Caco-2 (cell line): Measurements from ENCODE around the gene TTC23. TPM values are rescaled to one million over a fixed set of nuclear protein-coding genes. Genes with fewer than 3 reads are reported as not detected.

Experiments used
- BruUV-seq: library from RNA; stranded (reverse); fragments of 400-500 nt; replicated peaks from 2 replicates; lab custom pipeline; 2021; lab: Mats Ljungman, UMichigan
- CTCF ChIA-PET: fragments of 300-600 bp; sonication (Branson Sonifier 250); formaldehyde crosslinking; loops from one replicate; lab custom pipeline; 2022; ENCODE audit warnings: antibody characterized with exemption; lab: Charles Lee
- POLR2A ChIA-PET: fragments of 300-600 bp; sonication (Branson Sonifier 250); formaldehyde crosslinking; loops from one replicate; lab custom pipeline; 2022; ENCODE audit warnings: antibody characterized with exemption; lab: Charles Lee
- DNase-seq, 2 experiments: peaks; one replicate each; pipeline versions ENCODE4 v3.0.0 to v3.0.0-alpha.2; 2020 to 2022
- H3K27me3 ChIP-seq: replicated peaks from 2 replicates; pipeline ENCODE4 v1.6.0; 2011; ENCODE audit warnings: low read length; ENCODE audit not compliant: control insufficient read depth, insufficient read depth
- H3K36me3 ChIP-seq: 2 replicates; pipeline ENCODE4 v1.5.1; 2011; ENCODE audit warnings: low read length; ENCODE audit not compliant: control insufficient read depth, insufficient read depth
- H3K4me1 ChIP-seq: fragments of 250-450 bp; sonication (Bioruptor Pico); 2 replicates; pipeline ENCODE4 v1.5.1; 2020; ENCODE audit warnings: mild to moderate bottlenecking
- H3K4me3 ChIP-seq: 2 replicates; pipeline ENCODE4 v1.5.1; 2011; ENCODE audit warnings: low read depth, mild to moderate bottlenecking, control low read depth, low read length
- H3K9me3 ChIP-seq: fragments of 250-450 bp; sonication (Bioruptor Pico); 2 replicates; pipeline ENCODE4 v1.5.1; 2020; ENCODE audit warnings: mild to moderate bottlenecking, moderate library complexity
- H3K27ac Mint-ChIP-seq: one replicate; pipeline ENCODE4 v1.8.0; 2022; ENCODE audit warnings: mixed read lengths; ENCODE audit not compliant: unreplicated experiment
- H3K27me3 Mint-ChIP-seq: one replicate; pipeline ENCODE4 v1.8.0; 2022; ENCODE audit warnings: mixed read lengths; ENCODE audit not compliant: insufficient read depth, unreplicated experiment
- H3K36me3 Mint-ChIP-seq: one replicate; pipeline ENCODE4 v1.8.0; 2022; ENCODE audit warnings: mild to moderate bottlenecking, mixed read lengths; ENCODE audit not compliant: insufficient read depth, unreplicated experiment
- H3K4me1 Mint-ChIP-seq: one replicate; pipeline ENCODE4 v1.8.0; 2022; ENCODE audit warnings: low read depth, mixed read lengths; ENCODE audit not compliant: unreplicated experiment
- H3K4me3 Mint-ChIP-seq: one replicate; pipeline ENCODE4 v1.8.0; 2022; ENCODE audit warnings: mild to moderate bottlenecking, moderate library complexity, mixed read lengths; ENCODE audit not compliant: unreplicated experiment
- H3K9me3 Mint-ChIP-seq: one replicate; pipeline ENCODE4 v1.8.0; 2022; ENCODE audit warnings: mixed read lengths; ENCODE audit not compliant: unreplicated experiment
- intact Hi-C: fragments of 100-400 bp; cut with micrococcal nuclease; formaldehyde crosslinking; loops from one replicate; pipeline ENCODE4 v1.10.0; 2022; ENCODE audit not compliant: unreplicated experiment
- total RNA-seq: library from RNA; stranded (reverse); gene quantifications from 2 replicates; pipeline ENCODE4 v1.2.3, GENCODE V29; 2022
- TF ChIP-seq, protein P1 (sequence below), 2 experiments: fragments of 200-600 bp in 1 of 2; IDR thresholded peaks; 1 replicate in 1 of 2; 2 replicates in 1 of 2; pipeline versions ENCODE4 v1.5.1 to v1.8.0; 2011 to 2022; ENCODE audit warnings: antibody characterized with exemption in 1 of 2, control low read depth in 1 of 2, inconsistent platforms in 1 of 2, low read depth in 1 of 2, low read length in 1 of 2, mild to moderate bottlenecking in 1 of 2, moderate library complexity in 1 of 2; ENCODE audit not compliant: insufficient read depth in 1 of 2, severe bottlenecking in 1 of 2, unreplicated experiment in 1 of 2

The TTC23 gene
- total RNA-seq, 1 experiment from 2014 or later = 10.8 TPM

GRCh38 chr15:99145005-99145404 is 104.4 kb downstream of the TTC23 start:
- no peaks in the 10 kb centered on the region for H3K9me3 ChIP-seq
- H3K27me3 ChIP-seq = no peaks in the 10 kb centered on the region
- peaks cover 4% of the 10 kb centered on the region for H3K36me3 Mint-ChIP-seq
- no peak for DNase-seq
- no peaks in the 10 kb centered on the region for H3K4me1 Mint-ChIP-seq
- no peak overlapping the region for H3K4me3 Mint-ChIP-seq
- ChIA-PET POLR2A (no interaction called here), CTCF (no interaction called here)
- H3K4me3 ChIP-seq = no peak overlapping the region
- H3K27ac Mint-ChIP-seq = no peak overlapping the region
- H3K4me1 ChIP-seq = no peaks in the 10 kb centered on the region
- intact Hi-C loops = no loop called here
- no peaks in the 10 kb centered on the region for H3K36me3 ChIP-seq
- TF ChIP-seq, protein P1, sequence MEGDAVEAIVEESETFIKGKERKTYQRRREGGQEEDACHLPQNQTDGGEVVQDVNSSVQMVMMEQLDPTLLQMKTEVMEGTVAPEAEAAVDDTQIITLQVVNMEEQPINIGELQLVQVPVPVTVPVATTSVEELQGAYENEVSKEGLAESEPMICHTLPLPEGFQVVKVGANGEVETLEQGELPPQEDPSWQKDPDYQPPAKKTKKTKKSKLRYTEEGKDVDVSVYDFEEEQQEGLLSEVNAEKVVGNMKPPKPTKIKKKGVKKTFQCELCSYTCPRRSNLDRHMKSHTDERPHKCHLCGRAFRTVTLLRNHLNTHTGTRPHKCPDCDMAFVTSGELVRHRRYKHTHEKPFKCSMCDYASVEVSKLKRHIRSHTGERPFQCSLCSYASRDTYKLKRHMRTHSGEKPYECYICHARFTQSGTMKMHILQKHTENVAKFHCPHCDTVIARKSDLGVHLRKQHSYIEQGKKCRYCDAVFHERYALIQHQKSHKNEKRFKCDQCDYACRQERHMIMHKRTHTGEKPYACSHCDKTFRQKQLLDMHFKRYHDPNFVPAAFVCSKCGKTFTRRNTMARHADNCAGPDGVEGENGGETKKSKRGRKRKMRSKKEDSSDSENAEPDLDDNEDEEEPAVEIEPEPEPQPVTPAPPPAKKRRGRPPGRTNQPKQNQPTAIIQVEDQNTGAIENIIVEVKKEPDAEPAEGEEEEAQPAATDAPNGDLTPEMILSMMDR (IDR thresholded peaks at IDR 0.05; ENCODE audit: insufficient read depth in 1 of 2, low read depth in 1 of 2, low read length in 1 of 2, severe bottlenecking in 1 of 2, unreplicated experiment in 1 of 2) = no peak
- H3K9me3 Mint-ChIP-seq = no peaks in the 10 kb centered on the region
- BruUV-seq = no TSS peak
- no peaks in the 10 kb centered on the region for H3K27me3 Mint-ChIP-seq

DNA sequence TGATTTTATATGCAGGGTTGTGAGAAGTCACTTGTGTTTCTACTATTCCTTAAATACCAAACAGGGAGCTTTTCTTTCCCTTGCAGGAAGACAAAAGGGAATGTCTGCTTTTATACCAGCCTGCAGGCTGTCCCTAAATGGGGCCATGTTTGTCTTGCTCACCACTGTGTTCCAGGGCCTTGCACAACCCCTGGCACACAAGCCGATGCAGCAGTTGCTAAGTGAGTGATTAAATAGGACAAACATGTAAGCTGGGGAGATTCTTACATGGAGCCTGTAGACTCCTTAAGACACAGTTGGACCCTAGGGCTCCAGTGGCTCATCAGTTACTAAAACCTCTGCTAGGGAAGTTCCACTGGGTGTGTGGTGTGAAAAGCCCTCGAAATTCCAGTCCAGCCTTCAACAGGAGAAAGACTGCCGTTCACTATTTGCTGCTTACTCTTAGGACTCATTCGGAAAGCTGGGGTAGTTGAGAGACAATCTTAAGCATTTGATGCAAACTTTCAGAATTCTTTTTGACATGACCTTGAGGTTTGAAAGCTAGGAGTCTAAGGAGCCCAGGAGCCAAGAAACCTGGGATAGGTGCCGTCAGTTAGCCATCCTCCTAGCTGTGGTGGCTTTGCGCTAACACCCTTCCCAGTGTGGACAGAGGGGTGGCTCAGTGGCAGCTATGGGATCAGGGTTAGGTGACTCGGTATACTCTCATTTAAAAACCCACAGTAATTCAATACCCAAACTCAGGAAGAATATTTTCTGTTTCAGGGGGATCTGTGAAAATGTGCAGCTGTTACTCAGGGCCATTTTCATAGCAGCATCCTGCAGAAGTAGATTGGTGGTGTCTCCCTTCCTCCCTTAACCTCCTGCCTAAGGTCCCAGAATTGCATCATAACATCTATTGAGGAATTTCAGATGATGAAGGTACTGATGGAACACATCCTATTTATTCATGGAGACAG is 105.4 kb downstream of the TTC23 start:
- no peak for DNase-seq
- intact Hi-C loops = no loop called here
- no peaks in the 10 kb centered on the region for H3K27me3 Mint-ChIP-seq
- H3K36me3 ChIP-seq = no peaks in the 10 kb centered on the region
- H3K27ac Mint-ChIP-seq = no peak overlapping the region
- no peaks in the 10 kb centered on the region for H3K9me3 ChIP-seq
- no TSS peak for BruUV-seq
- H3K36me3 Mint-ChIP-seq = peaks cover 4% of the 10 kb centered on the region
- POLR2A ChIA-PET = interaction anchor here (0.6 kb wide), 1 partner anchor 589 kb away, joined by 7 read pairs; the partner anchor contains the start of gene LYSMD4
- no peaks in the 10 kb centered on the region for H3K4me1 Mint-ChIP-seq
- no peaks in the 10 kb centered on the region for H3K9me3 Mint-ChIP-seq
- CTCF ChIA-PET = interaction anchor here (1.2 kb wide), 1 partner anchor 38 kb away, joined by 3 read pairs; no protein-coding TSS in a partner anchor
- no peaks in the 10 kb centered on the region for H3K27me3 ChIP-seq
- no peak overlapping the region for H3K4me3 Mint-ChIP-seq
- H3K4me3 ChIP-seq = no peak overlapping the region
- TF ChIP-seq, protein P1 (IDR thresholded peaks at IDR 0.05; ENCODE audit: insufficient read depth in 1 of 2, low read depth in 1 of 2, low read length in 1 of 2, severe bottlenecking in 1 of 2, unreplicated experiment in 1 of 2) = no peak
- H3K4me1 ChIP-seq = no peaks in the 10 kb centered on the region

DNA sequence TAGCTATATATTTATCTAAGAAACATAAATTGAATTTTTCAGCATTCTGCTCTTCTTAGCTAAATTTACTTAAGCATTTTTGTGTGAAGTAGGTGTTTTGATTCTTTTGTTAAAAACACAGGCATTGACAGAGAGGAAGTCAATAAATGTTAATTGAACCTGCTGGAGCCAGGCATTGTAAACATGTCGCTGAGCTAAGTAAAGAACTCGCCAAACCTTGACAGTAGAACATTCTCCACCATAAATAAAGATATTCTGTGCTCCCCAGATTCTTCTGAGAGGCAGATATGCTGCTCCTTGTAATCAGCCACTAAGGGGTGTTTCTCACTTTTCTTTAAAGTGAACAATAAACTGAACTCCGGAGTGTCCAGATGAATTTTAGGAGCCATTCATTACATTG is 106.1 kb downstream of the TTC23 start:
- H3K27me3 Mint-ChIP-seq = no peaks in the 10 kb centered on the region
- Histone ChIP-seq H3K36me3 (no peaks in the 10 kb centered on the region), H3K9me3 (no peaks in the 10 kb centered on the region), H3K4me3 (no peak overlapping the region), H3K27me3 (no peaks in the 10 kb centered on the region), H3K4me1 (no peaks in the 10 kb centered on the region)
- no peak overlapping the region for H3K27ac Mint-ChIP-seq
- peaks cover 4% of the 10 kb centered on the region for H3K36me3 Mint-ChIP-seq
- no peaks in the 10 kb centered on the region for H3K4me1 Mint-ChIP-seq
- H3K9me3 Mint-ChIP-seq = no peaks in the 10 kb centered on the region
- DNase-seq = no peak
- intact Hi-C loops = no loop called here
- no peak overlapping the region for H3K4me3 Mint-ChIP-seq
- TF ChIP-seq, protein P1 (IDR thresholded peaks at IDR 0.05; ENCODE audit: insufficient read depth in 1 of 2, low read depth in 1 of 2, low read length in 1 of 2, severe bottlenecking in 1 of 2, unreplicated experiment in 1 of 2) = no peak
- no TSS peak for BruUV-seq
- ChIA-PET POLR2A (interaction anchor here (0.6 kb wide), 1 partner anchor 590 kb away, joined by 7 read pairs; the partner anchor contains the start of gene LYSMD4), CTCF (interaction anchor here (1.2 kb wide), 1 partner anchor 38 kb away, joined by 3 read pairs; no protein-coding TSS in a partner anchor)
